ENCODE data around the gene WDPCP.

GRCh38 chr2:63589148-63589958, 1.1 kb upstream of the WDPCP start:
- TF ChIP-seq MAX (IDR thresholded peaks at IDR 0.05; ENCODE audit: low read depth, low read length) (no peak), CTCF (IDR thresholded peaks at IDR 0.05; ENCODE audit: low read depth, low read length) (no peak)

Data from NB4 (cell line).